Activated CD8-positive, alpha-beta T cell treated with anti-CD3 and anti-CD28 coated beads, Interleukin-2, amount 10 ng/mL, durations not matched to agents 7 days and 5 days (primary cell): ENCODE results near the gene RNF121. TPM values are rescaled to one million over a fixed set of nuclear protein-coding genes. Genes with fewer than 3 reads are reported as not detected.

Experiments used
- ATAC-seq: fragments of 150-1000 bp; cut with Tn5 transposase; one replicate; pipeline ENCODE4 v1.10.0; 2021; ENCODE audit warnings: moderate library complexity
- CTCF ChIA-PET: fragments of 350-600 bp; sonication (Branson Sonifier 250); formaldehyde crosslinking; loops from one replicate; lab custom pipeline; 2021; ENCODE audit warnings: antibody characterized with exemption; lab: Charles Lee
- POLR2A ChIA-PET: fragments of 350-600 bp; sonication (Branson Sonifier 250); formaldehyde crosslinking; loops from one replicate; lab custom pipeline; 2021; ENCODE audit warnings: antibody characterized with exemption; lab: Charles Lee
- DNase-seq: peaks from one replicate; pipeline ENCODE4 v3.0.0-alpha.2; 2020
- H3K27ac Mint-ChIP-seq: one replicate; pipeline ENCODE4 v1.8.0; 2021; ENCODE audit warnings: mild to moderate bottlenecking, mixed read lengths
- H3K27me3 Mint-ChIP-seq: one replicate; pipeline ENCODE4 v1.8.0; 2021; ENCODE audit warnings: low read depth, mixed read lengths
- H3K36me3 Mint-ChIP-seq: one replicate; pipeline ENCODE4 v1.8.0; 2021; ENCODE audit warnings: low read depth, mixed read lengths
- H3K4me1 Mint-ChIP-seq: one replicate; pipeline ENCODE4 v1.8.0; 2021; ENCODE audit warnings: low read depth, mixed read lengths
- H3K4me3 Mint-ChIP-seq: one replicate; pipeline ENCODE4 v1.8.0; 2021; ENCODE audit warnings: mild to moderate bottlenecking, mixed read lengths
- H3K9me3 Mint-ChIP-seq: one replicate; pipeline ENCODE4 v1.8.0; 2022; ENCODE audit warnings: mixed read lengths; ENCODE audit not compliant: insufficient read depth
- total RNA-seq, 2 experiments: library from RNA; stranded (reverse); gene quantifications; one replicate each; pipeline ENCODE4 v1.2.3, GENCODE V29; 2021

RNF121 gene
- total RNA-seq, 2 experiments from 2014 or later, result 24.8 to 29.9 TPM

DNA sequence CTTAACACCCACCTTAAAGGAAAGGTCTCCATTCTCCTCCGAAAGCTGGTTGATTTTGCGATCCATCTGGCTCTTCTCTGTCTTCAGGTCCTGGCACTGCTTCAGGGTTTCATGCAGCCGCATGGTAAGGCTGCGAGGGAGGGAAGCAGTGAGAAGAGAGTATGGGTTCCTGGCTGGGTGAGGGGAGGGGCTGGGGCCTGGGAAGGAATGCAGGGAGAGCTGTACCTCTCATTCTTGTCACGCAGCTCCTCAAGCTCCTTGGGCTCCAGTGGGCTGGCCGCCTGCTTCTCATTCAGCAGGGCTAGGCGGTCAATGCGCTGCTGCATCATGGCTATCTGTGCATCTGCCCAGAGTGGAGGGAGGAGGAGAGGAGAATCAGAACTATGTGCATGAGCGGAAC lies 89.3 kb downstream of the RNF121 start:
- ChIA-PET POLR2A (interaction anchor here (1.2 kb wide), 1 partner anchor 18 kb away, joined by 4 read pairs; no protein-coding TSS in a partner anchor), CTCF (interaction anchor here (1.6 kb wide), 1 partner anchor 42 kb away, joined by 4 read pairs; no protein-coding TSS in a partner anchor)
- DNase-seq (no peak), ATAC-seq (no peak)
- no peaks in the 10 kb centered on the region for H3K4me1 Mint-ChIP-seq
- H3K27me3 Mint-ChIP-seq, result no peaks in the 10 kb centered on the region
- no peak overlapping the region for H3K27ac Mint-ChIP-seq
- H3K4me3 Mint-ChIP-seq, result no peak overlapping the region
- peaks cover 78% of the 10 kb centered on the region for H3K36me3 Mint-ChIP-seq
- H3K9me3 Mint-ChIP-seq, result no peaks in the 10 kb centered on the region

DNA sequence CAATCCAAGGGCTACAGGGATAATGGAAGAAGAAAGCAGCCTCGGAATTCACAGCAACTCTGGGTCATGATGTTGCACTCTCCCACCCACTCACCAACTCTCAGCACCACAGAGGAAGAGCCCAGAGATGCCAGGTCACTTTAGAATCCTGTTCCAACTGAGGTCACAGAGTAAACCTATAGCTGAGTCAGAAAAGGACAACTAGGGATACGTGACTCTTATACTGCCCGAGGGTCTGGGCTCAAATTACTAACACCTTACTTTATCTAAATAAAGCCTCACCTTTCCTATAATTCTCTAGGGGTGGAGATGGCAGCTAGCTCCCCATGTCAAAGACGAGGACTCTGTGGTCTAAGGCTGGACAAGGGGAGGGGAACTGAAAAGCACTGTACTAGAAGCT lies 94.5 kb downstream of the RNF121 start:
- Mint-ChIP-seq H3K9me3 (no peaks in the 10 kb centered on the region), H3K4me1 (peaks cover 21% of the 10 kb centered on the region), H3K27ac (no peak overlapping the region), H3K36me3 (peaks cover 65% of the 10 kb centered on the region), H3K27me3 (no peaks in the 10 kb centered on the region), H3K4me3 (no peak overlapping the region)
- CTCF ChIA-PET, result interaction anchor here (1.6 to 7.6 kb wide), 7 partner anchors 44 to 407 kb away, joined by 5 to 163 read pairs (median 30); partner anchors contain the start of gene LAMTOR1
- DNase-seq, result no peak
- POLR2A ChIA-PET, result interaction anchor here (0.7 kb wide), 1 partner anchor 77 kb away, joined by 3 read pairs; no protein-coding TSS in a partner anchor
- ATAC-seq, result no peak

DNA sequence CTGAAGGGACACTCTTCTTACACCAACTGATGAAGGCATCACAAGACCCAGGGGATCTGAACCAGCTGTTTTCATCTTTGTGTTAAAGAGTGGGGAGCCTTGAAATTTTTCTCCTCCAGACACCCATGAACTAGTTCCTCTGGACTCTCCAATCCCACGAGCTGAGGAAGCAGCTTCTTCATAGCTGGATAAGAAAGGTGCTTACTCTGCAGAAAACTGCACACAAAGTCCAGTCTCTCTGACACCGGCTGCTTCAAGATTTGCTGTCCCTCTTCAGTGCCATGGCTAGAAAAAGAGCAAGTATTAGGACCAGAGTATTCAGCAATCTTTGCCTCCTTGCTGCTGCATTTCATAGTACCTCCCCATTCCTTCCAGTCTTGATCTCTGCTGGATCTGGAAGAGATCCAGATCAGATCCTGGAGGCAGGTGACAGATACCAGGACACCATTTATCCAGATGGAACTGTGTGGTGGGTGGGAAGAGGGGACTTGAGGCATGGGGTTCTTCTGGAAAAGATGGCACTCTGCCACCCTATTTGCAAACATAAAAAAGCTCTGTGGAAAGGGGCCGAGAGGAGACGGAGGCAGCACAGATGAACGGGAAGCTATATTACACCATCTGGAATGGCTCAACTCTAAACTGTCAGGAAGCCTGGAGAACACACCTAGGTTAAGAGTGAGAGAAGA lies 95.4 kb downstream of the RNF121 start:
- Mint-ChIP-seq H3K4me1 (peaks cover 23% of the 10 kb centered on the region), H3K4me3 (no peak overlapping the region), H3K9me3 (no peaks in the 10 kb centered on the region), H3K36me3 (peaks cover 62% of the 10 kb centered on the region), H3K27ac (no peak overlapping the region), H3K27me3 (no peaks in the 10 kb centered on the region)
- CTCF ChIA-PET, result interaction anchor here (0.6 to 7.6 kb wide), 35 partner anchors 9 to 826 kb away, joined by 3 to 163 read pairs (median 7); partner anchors contain the start of gene LAMTOR1
- POLR2A ChIA-PET, result interaction anchor here (0.9 to 2.1 kb wide), 2 partner anchors 10 to 120 kb away, joined by 3 to 7 read pairs; no protein-coding TSS in a partner anchor
- no peak for DNase-seq
- no peak for ATAC-seq

DNA sequence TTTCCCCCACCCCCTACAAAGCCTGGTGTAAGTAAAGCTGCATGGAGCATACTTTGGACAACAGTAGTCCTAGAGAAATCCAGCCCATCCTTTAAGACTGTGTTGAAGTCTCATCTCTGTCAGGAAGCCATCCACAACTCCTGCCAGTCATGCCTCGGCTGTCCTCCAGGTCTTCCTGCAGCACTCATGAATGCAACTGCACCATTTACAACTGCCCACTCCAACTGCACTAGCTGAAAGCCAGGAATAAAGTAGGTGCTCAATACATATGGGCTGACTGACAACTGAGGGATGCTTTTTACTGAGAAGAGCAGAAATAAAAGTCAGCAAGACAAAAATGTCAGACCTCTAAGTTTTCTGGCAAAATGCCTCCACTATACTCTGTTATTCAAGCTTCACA lies 97.2 kb downstream of the RNF121 start:
- Mint-ChIP-seq H3K9me3 (no peaks in the 10 kb centered on the region), H3K36me3 (peaks cover 52% of the 10 kb centered on the region), H3K4me3 (no peak overlapping the region), H3K27me3 (no peaks in the 10 kb centered on the region), H3K4me1 (peaks cover 23% of the 10 kb centered on the region), H3K27ac (peak overlapping the region; percentile 64)
- DNase-seq, result no peak
- CTCF ChIA-PET, result interaction anchor here (1.0 to 7.6 kb wide), 21 partner anchors 8 to 405 kb away, joined by 3 to 163 read pairs (median 17); partner anchors contain the start of genes ANAPC15 and LAMTOR1
- no peak for ATAC-seq
- POLR2A ChIA-PET, result interaction anchor here (1.1 to 1.4 kb wide), 2 partner anchors 13 to 14 kb away, joined by 4 to 5 read pairs; no protein-coding TSS in a partner anchor

- Mint-ChIP-seq H3K27ac (no peak overlapping the region), H3K36me3 (peaks cover 35% of the 10 kb centered on the region), H3K9me3 (no peaks in the 10 kb centered on the region), H3K4me1 (peaks cover 19% of the 10 kb centered on the region), H3K4me3 (no peak overlapping the region), H3K27me3 (no peaks in the 10 kb centered on the region)
- DNase-seq (no peak), ATAC-seq (no peak)
- CTCF ChIA-PET, result interaction anchor here (0.8 to 6.2 kb wide), 6 partner anchors 60 to 400 kb away, joined by 3 to 38 read pairs (median 8); no protein-coding TSS in a partner anchor
- POLR2A ChIA-PET, result interaction anchor here (2.0 kb wide), 1 partner anchor 9 kb away, joined by 10 read pairs; no protein-coding TSS in a partner anchor
These were observed 101.7 kb downstream of the RNF121 start for GRCh38 chr11:72030472-72031045.

GRCh38 chr11:72036687-72037086 lies 107.8 kb downstream of the RNF121 start:
- Mint-ChIP-seq H3K4me3 (no peak overlapping the region), H3K27me3 (no peaks in the 10 kb centered on the region), H3K36me3 (peaks cover 31% of the 10 kb centered on the region), H3K4me1 (peaks cover 7% of the 10 kb centered on the region), H3K27ac (peak overlapping the region; percentile 58), H3K9me3 (no peaks in the 10 kb centered on the region)
- no peak for ATAC-seq
- POLR2A ChIA-PET, result no interaction called here
- CTCF ChIA-PET, result interaction anchor here (1.4 to 4.0 kb wide), 2 partner anchors 11 to 41 kb away, joined by 3 to 24 read pairs; no protein-coding TSS in a partner anchor
- DNase-seq, result no peak

GRCh38 chr11:72037554-72038311 lies 108.9 kb downstream of the RNF121 start:
- Mint-ChIP-seq H3K9me3 (no peaks in the 10 kb centered on the region), H3K27me3 (no peaks in the 10 kb centered on the region), H3K27ac (no peak overlapping the region), H3K36me3 (peaks cover 36% of the 10 kb centered on the region), H3K4me3 (no peak overlapping the region), H3K4me1 (peaks cover 7% of the 10 kb centered on the region)
- DNase-seq (peak; percentile 24), ATAC-seq (no peak)
- POLR2A ChIA-PET, result interaction anchor here (0.6 to 1.5 kb wide), 3 partner anchors 12 to 61 kb away, joined by 4 to 5 read pairs (median 4); no protein-coding TSS in a partner anchor
- CTCF ChIA-PET, result interaction anchor here (1.1 to 4.4 kb wide), 5 partner anchors 12 to 106 kb away, joined by 3 to 58 read pairs (median 4); no protein-coding TSS in a partner anchor

- no peak overlapping the region for H3K27ac Mint-ChIP-seq
- ChIA-PET POLR2A (interaction anchor here (0.8 to 2.7 kb wide), 4 partner anchors 13 to 61 kb away, joined by 4 to 18 read pairs (median 4); partner anchors contain the start of gene NUMA1), CTCF (interaction anchor here (0.6 to 4.4 kb wide), 8 partner anchors 13 to 392 kb away, joined by 3 to 58 read pairs (median 5); no protein-coding TSS in a partner anchor)
- H3K4me3 Mint-ChIP-seq, result no peak overlapping the region
- H3K27me3 Mint-ChIP-seq, result no peaks in the 10 kb centered on the region
- no peaks in the 10 kb centered on the region for H3K9me3 Mint-ChIP-seq
- peaks cover 7% of the 10 kb centered on the region for H3K4me1 Mint-ChIP-seq
- H3K36me3 Mint-ChIP-seq, result peaks cover 36% of the 10 kb centered on the region
- no peak for DNase-seq
- no peak for ATAC-seq
These were observed 109.6 kb downstream of the RNF121 start for GRCh38 chr11:72038491-72038890.

- no peak overlapping the region for H3K27ac Mint-ChIP-seq
- no peak overlapping the region for H3K4me3 Mint-ChIP-seq
- H3K4me1 Mint-ChIP-seq, result peaks cover 7% of the 10 kb centered on the region
- H3K9me3 Mint-ChIP-seq, result no peaks in the 10 kb centered on the region
- peaks cover 32% of the 10 kb centered on the region for H3K36me3 Mint-ChIP-seq
- no peaks in the 10 kb centered on the region for H3K27me3 Mint-ChIP-seq
- CTCF ChIA-PET, result interaction anchor here (0.6 to 4.4 kb wide), 13 partner anchors 10 to 392 kb away, joined by 3 to 58 read pairs (median 4); partner anchors contain the start of genes RNF121 and XNDC1N
- no peak for ATAC-seq
- POLR2A ChIA-PET, result interaction anchor here (0.6 to 2.7 kb wide), 11 partner anchors 8 to 74 kb away, joined by 3 to 18 read pairs (median 4); partner anchors contain the start of gene NUMA1
- no peak for DNase-seq
These were observed 110.4 kb downstream of the RNF121 start for GRCh38 chr11:72039031-72039855.

DNA sequence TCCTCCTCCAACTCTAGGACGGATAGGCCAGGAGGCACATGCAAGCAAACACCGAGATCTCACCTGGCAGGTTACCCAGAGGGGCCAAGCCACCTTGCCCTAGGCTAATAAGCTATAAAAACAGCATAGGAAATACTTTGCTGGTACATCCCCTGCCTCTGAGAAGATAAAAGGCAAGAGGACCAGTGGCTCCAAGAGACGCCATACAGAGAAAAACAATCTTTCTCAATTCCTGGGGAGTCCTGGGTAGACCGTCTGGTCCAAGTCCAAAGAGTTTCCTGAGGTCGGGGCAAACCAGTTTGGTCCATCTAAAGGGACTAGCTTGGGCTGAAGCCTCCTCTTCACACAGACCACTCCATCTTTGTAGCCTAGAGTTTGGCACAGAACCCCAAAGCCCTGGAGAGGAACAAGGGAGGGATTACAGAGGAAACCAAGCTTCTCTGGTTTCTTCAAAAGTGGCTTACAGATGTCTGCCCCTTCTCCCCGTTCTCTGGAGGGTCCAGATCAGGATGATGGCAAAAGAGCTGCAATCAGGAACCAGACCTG lies 111.1 kb downstream of the RNF121 start:
- peaks cover 31% of the 10 kb centered on the region for H3K36me3 Mint-ChIP-seq
- no peak overlapping the region for H3K4me3 Mint-ChIP-seq
- ChIA-PET POLR2A (interaction anchor here (0.7 to 2.7 kb wide), 17 partner anchors 9 to 183 kb away, joined by 3 to 18 read pairs (median 5); partner anchors contain the start of genes ANAPC15, NUMA1, RNF121 and XNDC1N), CTCF (interaction anchor here (0.7 to 4.4 kb wide), 15 partner anchors 11 to 391 kb away, joined by 3 to 58 read pairs (median 3); partner anchors contain the start of genes RNF121 and XNDC1N)
- no peak overlapping the region for H3K27ac Mint-ChIP-seq
- H3K9me3 Mint-ChIP-seq, result no peaks in the 10 kb centered on the region
- ATAC-seq, result no peak
- peaks cover 7% of the 10 kb centered on the region for H3K4me1 Mint-ChIP-seq
- no peak for DNase-seq
- H3K27me3 Mint-ChIP-seq, result no peaks in the 10 kb centered on the region
